Neural crest cell (in vitro differentiated cells): ENCODE results near the gene TBC1D24. TPM values are rescaled to one million over a fixed set of nuclear protein-coding genes. Genes with fewer than 3 reads are reported as not detected.

Experiments used
- DNase-seq: peaks from one replicate; pipeline ENCODE4 v3.0.0; 2021; ENCODE audit warnings: low read depth, mixed read lengths, low spot score
- H3K27ac Mint-ChIP-seq: one replicate; pipeline ENCODE4 v1.8.0; 2021; ENCODE audit warnings: mild to moderate bottlenecking, mixed read lengths; ENCODE audit not compliant: unreplicated experiment
- H3K27me3 Mint-ChIP-seq: 2 replicates; pipeline ENCODE4 v1.8.0; 2021; ENCODE audit warnings: low read depth, mild to moderate bottlenecking, mixed read lengths
- H3K36me3 Mint-ChIP-seq: 2 replicates; pipeline ENCODE4 v1.8.0; 2021; ENCODE audit warnings: low read depth, mild to moderate bottlenecking, mixed read lengths
- H3K4me1 Mint-ChIP-seq: 2 replicates; pipeline ENCODE4 v1.8.0; 2021; ENCODE audit warnings: mixed read lengths
- H3K4me3 Mint-ChIP-seq: one replicate; pipeline ENCODE4 v1.8.0; 2021; ENCODE audit warnings: mild to moderate bottlenecking, mixed read lengths
- H3K9me3 Mint-ChIP-seq: 2 replicates; pipeline ENCODE4 v1.8.0; 2021; ENCODE audit warnings: mixed read lengths
- CTCF ChIP-seq: fragments of 200-600 bp; sonication (generic); conservative IDR thresholded peaks from 2 replicates; pipeline ENCODE4 v1.5.0; 2021; ENCODE audit warnings: antibody characterized with exemption, mild to moderate bottlenecking
- total RNA-seq: library from RNA; stranded (reverse); gene quantifications from 2 replicates; pipeline ENCODE4 v1.2.1, GENCODE V29; 2021

Gene TBC1D24
- total RNA-seq, 1 donor from 2014 or later, result 30.0 TPM

- peaks cover 4% of the 10 kb centered on the region for H3K4me1 Mint-ChIP-seq
- H3K4me3 Mint-ChIP-seq, result no peak overlapping the region
- no peak for TF ChIP-seq CTCF
- peaks cover 11% of the 10 kb centered on the region for H3K36me3 Mint-ChIP-seq
- H3K9me3 Mint-ChIP-seq, result no peaks in the 10 kb centered on the region
- no peak overlapping the region for H3K27ac Mint-ChIP-seq
- no peak for DNase-seq
- no peaks in the 10 kb centered on the region for H3K27me3 Mint-ChIP-seq
These were observed 22.3 kb upstream of the TBC1D24 start for GRCh38 chr16:2452650-2453049.

GRCh38 chr16:2455081-2455845, 19.7 kb upstream of the TBC1D24 start:
- Mint-ChIP-seq H3K36me3 (peaks cover 13% of the 10 kb centered on the region), H3K9me3 (no peaks in the 10 kb centered on the region), H3K27me3 (peaks cover 3% of the 10 kb centered on the region), H3K4me1 (peaks cover 16% of the 10 kb centered on the region), H3K4me3 (peak overlapping the region; percentile 47), H3K27ac (peak overlapping the region; percentile 27)
- no peak for TF ChIP-seq CTCF
- DNase-seq, result no peak

- TF ChIP-seq CTCF, result no peak
- Mint-ChIP-seq H3K27ac (peak overlapping the region; percentile 12), H3K9me3 (no peaks in the 10 kb centered on the region), H3K4me1 (peaks cover 16% of the 10 kb centered on the region), H3K27me3 (peaks cover 3% of the 10 kb centered on the region), H3K4me3 (peak overlapping the region; percentile 44), H3K36me3 (peaks cover 13% of the 10 kb centered on the region)
- no peak for DNase-seq
These were observed 18.3 kb upstream of the TBC1D24 start for GRCh38 chr16:2456551-2457153.

- H3K27me3 Mint-ChIP-seq, result peaks cover 3% of the 10 kb centered on the region
- H3K36me3 Mint-ChIP-seq, result peaks cover 11% of the 10 kb centered on the region
- H3K27ac Mint-ChIP-seq, result no peak overlapping the region
These were observed 17.7 kb upstream of the TBC1D24 start for GRCh38 chr16:2457267-2457666.

GRCh38 chr16:2457946-2458345, 17.0 kb upstream of the TBC1D24 start:
- peaks cover 3% of the 10 kb centered on the region for H3K27me3 Mint-ChIP-seq
- no peak overlapping the region for H3K27ac Mint-ChIP-seq
- DNase-seq, result no peak
- H3K4me1 Mint-ChIP-seq, result peaks cover 16% of the 10 kb centered on the region
- peaks cover 6% of the 10 kb centered on the region for H3K36me3 Mint-ChIP-seq
- no peaks in the 10 kb centered on the region for H3K9me3 Mint-ChIP-seq
- no peak for TF ChIP-seq CTCF
- H3K4me3 Mint-ChIP-seq, result peak overlapping the region; percentile 71

More at GRCh38 chr16:2457267-2457666, 17.7 kb upstream of the TBC1D24 start:
- H3K4me3 Mint-ChIP-seq, result peak overlapping the region; percentile 70
- TF ChIP-seq CTCF, result no peak
- DNase-seq, result no peak
- peaks cover 16% of the 10 kb centered on the region for H3K4me1 Mint-ChIP-seq
- no peaks in the 10 kb centered on the region for H3K9me3 Mint-ChIP-seq
